Keratinocyte (primary cell): ENCODE data around the gene TMEM131.

Source experiments
- EZH2 ChIP-seq: IDR thresholded peaks from one replicate; pipeline ENCODE4 v1.6.1; 2012; ENCODE audit warnings: inconsistent platforms, mild to moderate bottlenecking, low read length, moderate library complexity
- TF ChIP-seq, protein P1 (sequence below), 3 experiments: IDR thresholded peaks in 1 of 3; conservative IDR thresholded peaks in 1 of 3; optimal IDR thresholded peaks in 1 of 3; 2 replicates in 2 of 3; 3 replicates in 1 of 3; pipeline versions ENCODE3 to v1.5.1; 2011; ENCODE audit warnings: low read length in 3 of 3, mild to moderate bottlenecking in 3 of 3, moderate library complexity in 2 of 3, control low read depth in 1 of 3, inconsistent platforms in 1 of 3; ENCODE audit not compliant: insufficient read depth in 2 of 3; ENCODE audit errors: extremely low read depth in 1 of 3

DNA sequence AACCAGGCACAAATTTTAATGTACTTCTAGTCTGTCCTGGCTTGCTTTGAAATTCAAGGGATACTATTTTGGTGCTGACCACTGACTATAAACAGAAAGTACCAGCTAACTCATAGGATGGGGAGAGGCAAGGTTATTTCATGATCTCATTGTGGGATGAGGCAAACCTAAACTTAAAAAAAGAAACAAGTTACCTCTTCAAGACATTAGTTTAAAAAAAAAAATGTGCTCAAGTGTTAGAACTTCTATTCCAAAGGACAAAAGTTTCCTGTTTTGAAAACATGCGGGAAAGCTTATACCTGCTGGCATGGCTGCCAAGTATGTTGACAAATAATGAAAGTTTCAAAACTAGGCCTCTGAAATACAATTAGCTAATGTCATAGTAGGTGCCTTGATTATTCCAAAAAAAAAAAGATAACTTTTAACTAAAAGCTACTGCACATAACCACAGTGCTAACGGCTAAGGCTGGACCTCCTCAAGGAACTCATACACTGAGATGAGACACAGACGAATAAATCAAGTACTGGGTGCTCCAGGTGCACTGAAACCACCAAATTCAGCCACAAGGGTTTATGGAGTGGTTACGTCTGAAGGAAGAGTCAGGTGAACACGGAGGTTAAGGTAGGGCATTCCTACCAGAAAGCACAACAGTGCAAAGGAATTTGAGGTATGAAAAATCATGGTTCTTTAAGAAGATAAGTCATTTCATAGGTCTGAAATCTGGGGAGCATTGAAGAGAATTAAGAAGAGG lies 38.1 kb downstream of the TMEM131 start:
- TF ChIP-seq, protein P1, sequence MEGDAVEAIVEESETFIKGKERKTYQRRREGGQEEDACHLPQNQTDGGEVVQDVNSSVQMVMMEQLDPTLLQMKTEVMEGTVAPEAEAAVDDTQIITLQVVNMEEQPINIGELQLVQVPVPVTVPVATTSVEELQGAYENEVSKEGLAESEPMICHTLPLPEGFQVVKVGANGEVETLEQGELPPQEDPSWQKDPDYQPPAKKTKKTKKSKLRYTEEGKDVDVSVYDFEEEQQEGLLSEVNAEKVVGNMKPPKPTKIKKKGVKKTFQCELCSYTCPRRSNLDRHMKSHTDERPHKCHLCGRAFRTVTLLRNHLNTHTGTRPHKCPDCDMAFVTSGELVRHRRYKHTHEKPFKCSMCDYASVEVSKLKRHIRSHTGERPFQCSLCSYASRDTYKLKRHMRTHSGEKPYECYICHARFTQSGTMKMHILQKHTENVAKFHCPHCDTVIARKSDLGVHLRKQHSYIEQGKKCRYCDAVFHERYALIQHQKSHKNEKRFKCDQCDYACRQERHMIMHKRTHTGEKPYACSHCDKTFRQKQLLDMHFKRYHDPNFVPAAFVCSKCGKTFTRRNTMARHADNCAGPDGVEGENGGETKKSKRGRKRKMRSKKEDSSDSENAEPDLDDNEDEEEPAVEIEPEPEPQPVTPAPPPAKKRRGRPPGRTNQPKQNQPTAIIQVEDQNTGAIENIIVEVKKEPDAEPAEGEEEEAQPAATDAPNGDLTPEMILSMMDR (optimal IDR thresholded peaks at IDR 0.05 in 1 of 3, IDR thresholded peaks at IDR 0.05 in 1 of 3, conservative IDR thresholded peaks at IDR 0.05 in 1 of 3; ENCODE audit: extremely low read depth in 1 of 3, insufficient read depth in 2 of 3, low read length in 3 of 3): no peak
- TF ChIP-seq EZH2: no peak
